Neural cell (in vitro differentiated cells): ENCODE results near the gene TCOF1. TPM values are rescaled to one million over a fixed set of nuclear protein-coding genes. Genes with fewer than 3 reads are reported as not detected.

ENCODE experiments used
- H2AFZ ChIP-seq: fragments of 200-600, 300-800 bp; sonication (generic), shearing (Covaris generic); 2 replicates; pipeline ENCODE4 v1.6.0; 2014; ENCODE audit warnings: low read depth, mild to moderate bottlenecking, antibody characterized with exemption, low read length, moderate library complexity
- H3F3A ChIP-seq: fragments of 200-600 bp; shearing (Covaris generic); 2 replicates; pipeline ENCODE4 v1.6.1; 2016; ENCODE audit warnings: mild to moderate bottlenecking, moderate library complexity, mixed read lengths, antibody characterized with exemption, low read length; ENCODE audit not compliant: insufficient read depth, poor library complexity, severe bottlenecking
- H3K27ac ChIP-seq: fragments of 200-600, 300-800 bp; sonication (generic), shearing (Covaris generic); 2 replicates; pipeline ENCODE4 v1.5.1; 2014; ENCODE audit warnings: mild to moderate bottlenecking, low read length, moderate library complexity
- H3K27me3 ChIP-seq: fragments of 300-800, 200-600 bp; sonication (generic), shearing (Covaris generic); 2 replicates; pipeline ENCODE4 v1.6.0; 2014; ENCODE audit warnings: mild to moderate bottlenecking, low read depth, low read length, moderate library complexity; ENCODE audit not compliant: insufficient read depth
- H3K36me3 ChIP-seq: fragments of 300-800, 200-600 bp; sonication (generic), shearing (Covaris generic); 2 replicates; pipeline ENCODE4 v1.5.1; 2014; ENCODE audit warnings: mild to moderate bottlenecking, antibody characterized with exemption, low read length, moderate library complexity; ENCODE audit not compliant: insufficient read depth
- H3K4me2 ChIP-seq: fragments of 300-800, 200-600 bp; sonication (generic), shearing (Covaris generic); 2 replicates; pipeline ENCODE4 v1.6.0; 2014; ENCODE audit warnings: mild to moderate bottlenecking, low read length
- H3K4me3 ChIP-seq: fragments of 300-800, 200-600 bp; sonication (generic), shearing (Covaris generic); 2 replicates; pipeline ENCODE4 v1.5.1; 2014; ENCODE audit warnings: mild to moderate bottlenecking, low read length, moderate library complexity
- H3K79me2 ChIP-seq: fragments of 200-600 bp; shearing (Covaris generic); replicated peaks from 2 replicates; pipeline ENCODE4 v1.6.0; 2014; ENCODE audit warnings: mild to moderate bottlenecking, low read length, moderate library complexity; ENCODE audit not compliant: insufficient read depth
- H3K9ac ChIP-seq: fragments of 300-800, 200-600 bp; sonication (generic), shearing (Covaris generic); 2 replicates; pipeline ENCODE4 v1.6.1; 2016; ENCODE audit warnings: mild to moderate bottlenecking, low read length, mixed read lengths
- H3K9me2 ChIP-seq: fragments of 200-600 bp; shearing (Covaris generic); 2 replicates; pipeline ENCODE4 v1.6.1; 2016; ENCODE audit warnings: mild to moderate bottlenecking, low read length, mixed read lengths; ENCODE audit not compliant: insufficient read depth
- H3K9me3 ChIP-seq: fragments of 200-600, 300-800 bp; sonication (generic), shearing (Covaris generic); 2 replicates; pipeline ENCODE4 v1.6.1; 2016; ENCODE audit warnings: mild to moderate bottlenecking, mixed run types, low read length, moderate library complexity, mixed read lengths
- H4K20me1 ChIP-seq: fragments of 200-600 bp; shearing (Covaris generic); 2 replicates; pipeline ENCODE4 v1.6.1; 2016; ENCODE audit warnings: mild to moderate bottlenecking, mixed run types; ENCODE audit not compliant: insufficient read depth
- EP300 ChIP-seq: fragments of 450-650 bp; conservative IDR thresholded peaks from 2 replicates; pipeline ENCODE4 v1.6.1; 2014; ENCODE audit warnings: antibody characterized with exemption, mild to moderate bottlenecking, moderate library complexity; ENCODE audit not compliant: poor library complexity, severe bottlenecking
- EZH2 ChIP-seq: fragments of 200-600, 300-800 bp; shearing (Covaris generic), sonication (generic); IDR thresholded peaks from 2 replicates; pipeline ENCODE4 v1.6.1; 2014; ENCODE audit warnings: antibody characterized with exemption, low read length, borderline replicate concordance, mild to moderate bottlenecking; ENCODE audit not compliant: insufficient read depth, poor library complexity, severe bottlenecking
- MXI1 ChIP-seq: fragments of 450-650 bp; conservative IDR thresholded peaks from 2 replicates; pipeline ENCODE4 v1.6.1; 2014; ENCODE audit warnings: antibody characterized with exemption, mild to moderate bottlenecking; ENCODE audit not compliant: poor library complexity, severe bottlenecking
- POLR2AphosphoS5 ChIP-seq: IDR thresholded peaks from 2 replicates; pipeline ENCODE4 v1.6.1; 2012
- RAD21 ChIP-seq: fragments of 450-650 bp; conservative IDR thresholded peaks from 2 replicates; pipeline ENCODE4 v1.6.1; 2014; ENCODE audit warnings: antibody characterized with exemption, mild to moderate bottlenecking, moderate library complexity
- SMC3 ChIP-seq: fragments of 450-650 bp; conservative IDR thresholded peaks from 2 replicates; pipeline ENCODE4 v1.6.1; 2014; ENCODE audit warnings: antibody characterized with exemption, mild to moderate bottlenecking, moderate library complexity; ENCODE audit not compliant: poor library complexity
- TAF1 ChIP-seq: IDR thresholded peaks from 2 replicates; pipeline ENCODE4 v1.6.1; 2012; ENCODE audit warnings: low read depth
- polyA plus RNA-seq: library from polyadenylated mRNA; depleted of rRNA; stranded (reverse); fragments of >200 nt; gene quantifications from 2 replicates; pipeline ENCODE4 v1.2.3, GENCODE V29; 2014
- TF ChIP-seq, protein P1 (sequence below): IDR thresholded peaks from 2 replicates; pipeline ENCODE4 v1.6.1; 2012; ENCODE audit warnings: borderline replicate concordance
- TF ChIP-seq, protein P2 (sequence below): fragments of 450-650 bp; IDR thresholded peaks from 2 replicates; pipeline ENCODE4 v1.5.1; 2014; ENCODE audit warnings: antibody characterized with exemption, mild to moderate bottlenecking, moderate library complexity; ENCODE audit not compliant: poor library complexity, severe bottlenecking

Gene TCOF1
- polyA plus RNA-seq, 1 donor from 2014 or later = 6.5 TPM

DNA sequence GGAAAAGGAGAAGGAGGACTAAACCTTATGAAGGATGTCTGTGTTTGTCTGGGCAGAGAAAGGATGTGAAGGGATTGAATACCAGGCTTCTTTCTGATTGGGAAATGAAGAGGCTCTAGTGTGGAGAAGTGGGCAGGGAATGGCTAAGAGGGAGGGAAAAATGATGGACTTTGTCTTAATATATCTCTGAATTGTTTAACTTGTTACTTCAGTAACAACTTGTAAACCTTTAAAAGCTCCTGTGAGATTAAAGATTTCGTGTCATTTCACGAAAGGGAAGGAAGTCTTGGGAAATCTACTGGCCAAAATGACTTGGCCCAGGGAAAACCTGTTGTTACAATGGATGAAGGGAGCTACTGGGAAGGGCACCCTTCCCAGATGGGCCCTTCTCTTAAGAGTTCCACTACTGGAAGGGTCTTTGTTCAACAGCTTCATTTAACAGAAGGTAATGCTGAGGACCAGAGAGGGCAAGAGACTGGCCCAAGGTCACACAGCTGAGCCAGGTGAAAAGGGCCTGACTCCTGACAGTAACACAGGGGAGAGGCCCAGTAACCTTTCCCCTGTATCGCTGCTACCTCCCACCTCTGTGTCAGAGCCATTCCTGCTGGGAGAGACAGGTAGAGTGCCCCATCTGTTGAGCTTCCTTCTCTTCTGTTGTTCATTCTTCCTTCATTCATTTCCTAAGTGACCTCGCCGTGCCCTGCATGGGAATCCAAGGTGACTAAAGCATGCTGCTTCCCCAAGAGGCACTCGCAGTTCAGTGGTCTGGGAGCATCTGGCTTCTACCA lies 5.1 kb upstream of the TCOF1 start:
- no peaks in the 10 kb centered on the region for H3K27me3 ChIP-seq
- no peak overlapping the region for H3K4me3 ChIP-seq
- no peak overlapping the region for H2AFZ ChIP-seq
- H3K9me3 ChIP-seq = no peaks in the 10 kb centered on the region
- H3K79me2 ChIP-seq = no peaks in the 10 kb centered on the region
- no peak for TF ChIP-seq RAD21
- no peak for TF ChIP-seq EZH2
- no peak for TF ChIP-seq SMC3
- TF ChIP-seq POLR2AphosphoS5 = no peak
- no peak for TF ChIP-seq TAF1
- no peak for TF ChIP-seq EP300
- TF ChIP-seq, protein P1, sequence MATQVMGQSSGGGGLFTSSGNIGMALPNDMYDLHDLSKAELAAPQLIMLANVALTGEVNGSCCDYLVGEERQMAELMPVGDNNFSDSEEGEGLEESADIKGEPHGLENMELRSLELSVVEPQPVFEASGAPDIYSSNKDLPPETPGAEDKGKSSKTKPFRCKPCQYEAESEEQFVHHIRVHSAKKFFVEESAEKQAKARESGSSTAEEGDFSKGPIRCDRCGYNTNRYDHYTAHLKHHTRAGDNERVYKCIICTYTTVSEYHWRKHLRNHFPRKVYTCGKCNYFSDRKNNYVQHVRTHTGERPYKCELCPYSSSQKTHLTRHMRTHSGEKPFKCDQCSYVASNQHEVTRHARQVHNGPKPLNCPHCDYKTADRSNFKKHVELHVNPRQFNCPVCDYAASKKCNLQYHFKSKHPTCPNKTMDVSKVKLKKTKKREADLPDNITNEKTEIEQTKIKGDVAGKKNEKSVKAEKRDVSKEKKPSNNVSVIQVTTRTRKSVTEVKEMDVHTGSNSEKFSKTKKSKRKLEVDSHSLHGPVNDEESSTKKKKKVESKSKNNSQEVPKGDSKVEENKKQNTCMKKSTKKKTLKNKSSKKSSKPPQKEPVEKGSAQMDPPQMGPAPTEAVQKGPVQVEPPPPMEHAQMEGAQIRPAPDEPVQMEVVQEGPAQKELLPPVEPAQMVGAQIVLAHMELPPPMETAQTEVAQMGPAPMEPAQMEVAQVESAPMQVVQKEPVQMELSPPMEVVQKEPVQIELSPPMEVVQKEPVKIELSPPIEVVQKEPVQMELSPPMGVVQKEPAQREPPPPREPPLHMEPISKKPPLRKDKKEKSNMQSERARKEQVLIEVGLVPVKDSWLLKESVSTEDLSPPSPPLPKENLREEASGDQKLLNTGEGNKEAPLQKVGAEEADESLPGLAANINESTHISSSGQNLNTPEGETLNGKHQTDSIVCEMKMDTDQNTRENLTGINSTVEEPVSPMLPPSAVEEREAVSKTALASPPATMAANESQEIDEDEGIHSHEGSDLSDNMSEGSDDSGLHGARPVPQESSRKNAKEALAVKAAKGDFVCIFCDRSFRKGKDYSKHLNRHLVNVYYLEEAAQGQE = no peak
- TF ChIP-seq, protein P2, sequence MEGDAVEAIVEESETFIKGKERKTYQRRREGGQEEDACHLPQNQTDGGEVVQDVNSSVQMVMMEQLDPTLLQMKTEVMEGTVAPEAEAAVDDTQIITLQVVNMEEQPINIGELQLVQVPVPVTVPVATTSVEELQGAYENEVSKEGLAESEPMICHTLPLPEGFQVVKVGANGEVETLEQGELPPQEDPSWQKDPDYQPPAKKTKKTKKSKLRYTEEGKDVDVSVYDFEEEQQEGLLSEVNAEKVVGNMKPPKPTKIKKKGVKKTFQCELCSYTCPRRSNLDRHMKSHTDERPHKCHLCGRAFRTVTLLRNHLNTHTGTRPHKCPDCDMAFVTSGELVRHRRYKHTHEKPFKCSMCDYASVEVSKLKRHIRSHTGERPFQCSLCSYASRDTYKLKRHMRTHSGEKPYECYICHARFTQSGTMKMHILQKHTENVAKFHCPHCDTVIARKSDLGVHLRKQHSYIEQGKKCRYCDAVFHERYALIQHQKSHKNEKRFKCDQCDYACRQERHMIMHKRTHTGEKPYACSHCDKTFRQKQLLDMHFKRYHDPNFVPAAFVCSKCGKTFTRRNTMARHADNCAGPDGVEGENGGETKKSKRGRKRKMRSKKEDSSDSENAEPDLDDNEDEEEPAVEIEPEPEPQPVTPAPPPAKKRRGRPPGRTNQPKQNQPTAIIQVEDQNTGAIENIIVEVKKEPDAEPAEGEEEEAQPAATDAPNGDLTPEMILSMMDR = no peak
- H3K4me2 ChIP-seq = no peak overlapping the region
- H3K9ac ChIP-seq = no peak overlapping the region
- no peaks in the 10 kb centered on the region for H4K20me1 ChIP-seq
- H3K27ac ChIP-seq = no peak overlapping the region
- no peaks in the 10 kb centered on the region for H3F3A ChIP-seq
- no peaks in the 10 kb centered on the region for H3K9me2 ChIP-seq
- H3K36me3 ChIP-seq = no peaks in the 10 kb centered on the region

DNA sequence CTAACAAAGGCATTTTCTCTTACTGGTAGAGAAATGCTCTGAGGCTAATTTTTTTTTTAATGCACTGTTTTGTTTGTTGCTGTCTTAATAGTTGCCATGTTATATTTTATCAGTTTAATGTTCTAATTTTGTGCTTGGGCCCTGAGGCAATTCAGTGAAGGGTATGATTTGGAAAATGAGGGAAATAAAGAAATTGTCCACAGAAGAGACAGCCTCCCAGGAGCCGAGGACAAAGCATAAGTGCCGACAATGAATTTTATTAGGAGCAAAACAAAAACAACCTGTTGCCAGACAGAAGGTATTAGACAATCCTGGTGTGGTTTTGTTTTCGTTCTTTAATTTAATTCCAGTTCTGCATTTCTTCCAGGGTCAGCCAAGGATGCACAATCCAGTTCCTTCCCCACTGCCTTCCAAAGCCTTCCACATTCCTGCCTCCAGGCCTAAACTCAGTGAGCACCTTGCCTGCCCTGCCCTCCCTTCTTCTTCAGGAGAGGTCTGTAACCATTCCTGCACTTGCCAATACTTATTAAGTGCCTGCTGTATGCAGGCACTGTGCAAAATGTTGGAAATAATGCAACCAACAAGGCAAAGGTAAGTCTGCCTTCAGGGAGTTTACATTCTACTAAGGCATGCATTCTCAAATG lies 4.3 kb upstream of the TCOF1 start:
- Histone ChIP-seq H3K9me3 (no peaks in the 10 kb centered on the region), H3K79me2 (peaks cover 3% of the 10 kb centered on the region), H3F3A (no peaks in the 10 kb centered on the region), H3K4me2 (no peak overlapping the region), H3K9ac (no peak overlapping the region), H3K4me3 (no peak overlapping the region), H3K27ac (no peak overlapping the region), H4K20me1 (no peaks in the 10 kb centered on the region), H3K9me2 (no peaks in the 10 kb centered on the region), H3K27me3 (no peaks in the 10 kb centered on the region), H3K36me3 (no peaks in the 10 kb centered on the region), H2AFZ (no peak overlapping the region)
- TF ChIP-seq POLR2AphosphoS5 (no peak), RAD21 (no peak), EZH2 (no peak), TAF1 (no peak), EP300 (no peak), SMC3 (no peak), MXI1 (no peak)
- TF ChIP-seq, protein P1 = no peak
- TF ChIP-seq, protein P2 = no peak
